OCI-LY1 (cell line): Measurements from ENCODE around the gene CFAP73.

Source experiments
- EZH2 ChIP-seq: fragments of 200-600 bp; sonication (generic), shearing (Covaris generic); IDR thresholded peaks from 2 replicates; pipeline ENCODE4 v1.8.0; 2017; ENCODE audit warnings: borderline replicate concordance, mixed run types, mild to moderate bottlenecking, antibody characterized with exemption, low read length, moderate library complexity, mixed read lengths
- TF ChIP-seq, protein P1 (sequence below): fragments of 200-600 bp; sonication (generic), shearing (Covaris generic); IDR thresholded peaks from 2 replicates; pipeline ENCODE4 v1.5.1; 2017; ENCODE audit warnings: mild to moderate bottlenecking, antibody characterized with exemption, low read length, moderate library complexity, mixed read lengths

DNA sequence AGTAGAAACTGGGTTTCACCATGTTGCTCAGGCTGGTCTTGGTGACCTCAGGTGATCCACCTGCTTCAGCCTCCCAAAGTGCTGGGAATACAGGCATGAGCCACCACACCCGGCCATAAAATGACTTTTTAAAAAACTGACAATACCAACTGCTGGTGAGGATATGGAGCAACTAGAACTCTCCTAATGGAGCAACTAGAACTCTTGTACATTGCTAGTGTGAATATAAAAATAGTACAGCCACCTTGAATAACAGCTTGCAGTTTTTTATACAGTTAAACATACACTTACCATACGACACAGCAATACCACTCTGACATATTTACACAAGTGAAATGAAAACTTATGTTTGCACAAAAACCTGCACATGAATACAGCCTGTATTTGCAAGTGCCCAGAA, 2.5 kb upstream of the CFAP73 start:
- TF ChIP-seq EZH2: no peak
- TF ChIP-seq, protein P1, sequence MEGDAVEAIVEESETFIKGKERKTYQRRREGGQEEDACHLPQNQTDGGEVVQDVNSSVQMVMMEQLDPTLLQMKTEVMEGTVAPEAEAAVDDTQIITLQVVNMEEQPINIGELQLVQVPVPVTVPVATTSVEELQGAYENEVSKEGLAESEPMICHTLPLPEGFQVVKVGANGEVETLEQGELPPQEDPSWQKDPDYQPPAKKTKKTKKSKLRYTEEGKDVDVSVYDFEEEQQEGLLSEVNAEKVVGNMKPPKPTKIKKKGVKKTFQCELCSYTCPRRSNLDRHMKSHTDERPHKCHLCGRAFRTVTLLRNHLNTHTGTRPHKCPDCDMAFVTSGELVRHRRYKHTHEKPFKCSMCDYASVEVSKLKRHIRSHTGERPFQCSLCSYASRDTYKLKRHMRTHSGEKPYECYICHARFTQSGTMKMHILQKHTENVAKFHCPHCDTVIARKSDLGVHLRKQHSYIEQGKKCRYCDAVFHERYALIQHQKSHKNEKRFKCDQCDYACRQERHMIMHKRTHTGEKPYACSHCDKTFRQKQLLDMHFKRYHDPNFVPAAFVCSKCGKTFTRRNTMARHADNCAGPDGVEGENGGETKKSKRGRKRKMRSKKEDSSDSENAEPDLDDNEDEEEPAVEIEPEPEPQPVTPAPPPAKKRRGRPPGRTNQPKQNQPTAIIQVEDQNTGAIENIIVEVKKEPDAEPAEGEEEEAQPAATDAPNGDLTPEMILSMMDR: no peak
